ENCODE results near the gene CREB3L1.

CREB3L1 gene

GRCh38 chr11:46321757-46322156 is 44.3 kb downstream of the CREB3L1 start:
- no peak for TF ChIP-seq CTCF (IDR thresholded peaks at IDR 0.05; ENCODE audit: insufficient read depth, low read length, poor library complexity, severe bottlenecking)
- no peak for TF ChIP-seq EZH2phosphoT487 (conservative IDR thresholded peaks at IDR 0.05; ENCODE audit: low read length)
- H3K9me3 ChIP-seq (ENCODE audit: insufficient read depth, low read length): no peaks in the 10 kb centered on the region
- H3K36me3 ChIP-seq (ENCODE audit: low read length): no peaks in the 10 kb centered on the region
- no peak overlapping the region for H2AFZ ChIP-seq (ENCODE audit: low read depth, low read length, severe bottlenecking)
- no peaks in the 10 kb centered on the region for H3F3A ChIP-seq (ENCODE audit: insufficient read depth)
- H3K9ac ChIP-seq (ENCODE audit: low read length): no peak overlapping the region
- H3K79me2 ChIP-seq (ENCODE audit: insufficient read depth, low read length): no peaks in the 10 kb centered on the region
- H3K9me2 ChIP-seq (replicated peaks; ENCODE audit: insufficient read depth, low read length): no peaks in the 10 kb centered on the region
- H4K20me1 ChIP-seq (ENCODE audit: low read depth, low read length): no peaks in the 10 kb centered on the region
- H3K27ac ChIP-seq (ENCODE audit: low read depth, low read length): no peak overlapping the region
- no peak overlapping the region for H3K4me2 ChIP-seq (ENCODE audit: low read depth, low read length, poor library complexity, severe bottlenecking)
- H3K4me3 ChIP-seq (ENCODE audit: insufficient read depth, low read length, poor library complexity, severe bottlenecking): no peak overlapping the region
- no peaks in the 10 kb centered on the region for H3K27me3 ChIP-seq (ENCODE audit: low read length)

GRCh38 chr11:46322759-46323158 is 45.3 kb downstream of the CREB3L1 start:
- Histone ChIP-seq H4K20me1 (ENCODE audit: low read depth, low read length) (no peaks in the 10 kb centered on the region), H3K9me3 (ENCODE audit: insufficient read depth, low read length) (no peaks in the 10 kb centered on the region), H3K36me3 (ENCODE audit: low read length) (no peaks in the 10 kb centered on the region), H3K4me2 (ENCODE audit: low read depth, low read length, poor library complexity, severe bottlenecking) (no peak overlapping the region), H2AFZ (ENCODE audit: low read depth, low read length, severe bottlenecking) (no peak overlapping the region), H3K27me3 (ENCODE audit: low read length) (no peaks in the 10 kb centered on the region), H3K79me2 (ENCODE audit: insufficient read depth, low read length) (no peaks in the 10 kb centered on the region), H3K9me2 (replicated peaks; ENCODE audit: insufficient read depth, low read length) (no peaks in the 10 kb centered on the region), H3K9ac (ENCODE audit: low read length) (no peak overlapping the region), H3F3A (ENCODE audit: insufficient read depth) (no peaks in the 10 kb centered on the region), H3K4me3 (ENCODE audit: insufficient read depth, low read length, poor library complexity, severe bottlenecking) (no peak overlapping the region), H3K27ac (ENCODE audit: low read depth, low read length) (no peak overlapping the region)
- no peak for TF ChIP-seq CTCF (IDR thresholded peaks at IDR 0.05; ENCODE audit: insufficient read depth, low read length, poor library complexity, severe bottlenecking)
- TF ChIP-seq EZH2phosphoT487 (conservative IDR thresholded peaks at IDR 0.05; ENCODE audit: low read length): no peak

- H3K36me3 ChIP-seq (ENCODE audit: low read length): no peaks in the 10 kb centered on the region
- no peak overlapping the region for H3K4me2 ChIP-seq (ENCODE audit: low read depth, low read length, poor library complexity, severe bottlenecking)
- no peaks in the 10 kb centered on the region for H3F3A ChIP-seq (ENCODE audit: insufficient read depth)
- TF ChIP-seq EZH2phosphoT487 (conservative IDR thresholded peaks at IDR 0.05; ENCODE audit: low read length): no peak
- TF ChIP-seq CTCF (IDR thresholded peaks at IDR 0.05; ENCODE audit: insufficient read depth, low read length, poor library complexity, severe bottlenecking): no peak
- no peaks in the 10 kb centered on the region for H3K9me2 ChIP-seq (replicated peaks; ENCODE audit: insufficient read depth, low read length)
- H4K20me1 ChIP-seq (ENCODE audit: low read depth, low read length): no peaks in the 10 kb centered on the region
- no peak overlapping the region for H3K27ac ChIP-seq (ENCODE audit: low read depth, low read length)
- no peak overlapping the region for H2AFZ ChIP-seq (ENCODE audit: low read depth, low read length, severe bottlenecking)
- H3K9me3 ChIP-seq (ENCODE audit: insufficient read depth, low read length): no peaks in the 10 kb centered on the region
- H3K9ac ChIP-seq (ENCODE audit: low read length): no peak overlapping the region
- no peak overlapping the region for H3K4me3 ChIP-seq (ENCODE audit: insufficient read depth, low read length, poor library complexity, severe bottlenecking)
- H3K79me2 ChIP-seq (ENCODE audit: insufficient read depth, low read length): no peaks in the 10 kb centered on the region
- no peaks in the 10 kb centered on the region for H3K27me3 ChIP-seq (ENCODE audit: low read length)
These were observed 49.5 kb downstream of the CREB3L1 start for GRCh38 chr11:46326813-46327416.
